HepG2 (cell line): Measurements from ENCODE around the gene PDE4D. TPM values are rescaled to one million over a fixed set of nuclear protein-coding genes. Genes with fewer than 3 reads are reported as not detected.

Experiments used
- ATAC-seq: fragments of 200-7000 bp; cut with Tn5 transposase; 3 replicates; pipeline ENCODE4 v1.9.1; 2020; ENCODE audit warnings: mild to moderate bottlenecking, moderate library complexity
- BruUV-seq: library from RNA; stranded (reverse); fragments of 400-500 nt; replicated peaks from 2 replicates; lab custom pipeline; 2021; lab: Mats Ljungman, UMichigan
- CTCF ChIA-PET: fragments of 300-600 bp; formaldehyde crosslinking; extraction: SDS; loops from one replicate; lab custom pipeline; 2021; ENCODE audit warnings: low total read pairs, inconsistent platforms, low intra/inter-chr PET ratio; lab: Yijun Ruan, JAX
- POLR2A ChIA-PET: fragments of 350-600 bp; sonication (Branson Sonifier 250); formaldehyde crosslinking; loops from one replicate; lab custom pipeline; 2020; ENCODE audit warnings: antibody characterized with exemption, inconsistent platforms; lab: Yijun Ruan, JAX
- DNase-seq: peaks from one replicate; pipeline ENCODE4 v3.0.0-alpha.2; 2015; ENCODE audit warnings: low spot score
- FAIRE-seq: peaks from 3 replicates; lab custom pipeline; 2011; peaks lifted over from hg19 to GRCh38; lab: Jason Lieb, UNC
- H2AFZ ChIP-seq: one replicate; pipeline ENCODE4 v1.6.1; 2011; ENCODE audit warnings: low read length, inconsistent platforms
- H3K27ac ChIP-seq: fragments of 300-600 bp; 3 replicates; pipeline ENCODE4 v1.8.0; 2011; ENCODE audit warnings: mixed run types, mild to moderate bottlenecking, mixed read lengths, low read length, inconsistent platforms; ENCODE audit not compliant: insufficient read depth; ENCODE audit errors: extremely low read length
- H3K27me3 ChIP-seq, 2 experiments: fragments of 200-600 bp in 1 of 2; 2 replicates in 1 of 2; 3 replicates in 1 of 2; pipeline versions ENCODE4 v1.6.0 to v1.8.0; 2011; ENCODE audit warnings: low read length in 2 of 2, mild to moderate bottlenecking in 2 of 2, moderate library complexity in 2 of 2, inconsistent platforms in 1 of 2; ENCODE audit not compliant: insufficient read depth in 2 of 2, control insufficient read depth in 1 of 2
- H3K36me3 ChIP-seq, 2 experiments: fragments of 200-600 bp in 1 of 2; replicated peaks in 1 of 2; 2 replicates in 1 of 2; 3 replicates in 1 of 2; pipeline versions ENCODE4 v1.5.1 to v1.8.0; 2011; ENCODE audit warnings: low read length in 2 of 2, inconsistent platforms in 1 of 2; ENCODE audit not compliant: insufficient read depth in 2 of 2, control insufficient read depth in 1 of 2
- H3K4me1 ChIP-seq: 2 replicates; pipeline ENCODE4 v1.5.1; 2012; ENCODE audit warnings: low read length, inconsistent platforms; ENCODE audit not compliant: insufficient read depth
- H3K4me2 ChIP-seq: 2 replicates; pipeline ENCODE4 v1.6.0; 2011; ENCODE audit warnings: low read depth, low read length, inconsistent platforms
- H3K4me3 ChIP-seq, 3 experiments: fragments of 200-600 bp in 1 of 3; sonication (generic), shearing (Covaris generic) in 1 of 3; replicated peaks in 1 of 3; 2 replicates each; pipeline ENCODE4 v1.5.1; 2011 to 2016; ENCODE audit warnings: low read length in 3 of 3, inconsistent platforms in 2 of 3, low read depth in 2 of 3, mild to moderate bottlenecking in 2 of 3, control low read depth in 1 of 3, mixed read lengths in 1 of 3; ENCODE audit not compliant: insufficient read depth in 1 of 3
- H3K79me2 ChIP-seq: one replicate; pipeline ENCODE4 v1.6.1; 2011; ENCODE audit warnings: low read length, inconsistent platforms; ENCODE audit not compliant: insufficient read depth
- H3K9ac ChIP-seq: 2 replicates; pipeline ENCODE4 v1.6.0; 2011; ENCODE audit warnings: mild to moderate bottlenecking, low read depth, low read length, inconsistent platforms; ENCODE audit not compliant: insufficient read depth
- H3K9me3 ChIP-seq: 2 replicates; pipeline ENCODE4 v1.5.1; 2012; ENCODE audit warnings: mild to moderate bottlenecking, low read length
- H4K20me1 ChIP-seq: 2 replicates; pipeline ENCODE4 v1.6.0; 2011; ENCODE audit warnings: inconsistent platforms, mild to moderate bottlenecking, low read length, moderate library complexity; ENCODE audit not compliant: insufficient read depth
- CBX2 ChIP-seq, 2 experiments: fragments of 200-600 bp in 1 of 2; sonication (generic); formaldehyde crosslinking in 1 of 2; IDR thresholded peaks; 2 replicates each; pipeline versions ENCODE4 v1.7.0 to v1.8.1; 2018 to 2022; ENCODE audit warnings: low read depth in 2 of 2, low read length in 1 of 2, mild to moderate bottlenecking in 1 of 2, missing genetic modification reagents in 1 of 2
- CREB3 ChIP-seq: sonication (generic); formaldehyde crosslinking; IDR thresholded peaks from 2 replicates; pipeline ENCODE4 v1.5.0; 2020; ENCODE audit warnings: missing genetic modification reagents
- ERF ChIP-seq: IDR thresholded peaks from 2 replicates; pipeline ENCODE4 v1.6.1; 2018; ENCODE audit warnings: missing biosample characterization, missing genetic modification reagents
- KAT7 ChIP-seq: IDR thresholded peaks from 2 replicates; pipeline ENCODE4 v1.6.1; 2018; ENCODE audit warnings: borderline replicate concordance, missing compliant biosample characterization
- PLRG1 ChIP-seq: fragments of 450-650 bp; conservative IDR thresholded peaks from 2 replicates; pipeline ENCODE4 v1.6.1; 2016
- SMYD3 ChIP-seq: sonication (generic); formaldehyde crosslinking; IDR thresholded peaks from 2 replicates; pipeline ENCODE4 v1.8.1; 2023; ENCODE audit warnings: mild to moderate bottlenecking, missing genetic modification reagents
- ZFAT ChIP-seq: sonication (generic); formaldehyde crosslinking; conservative IDR thresholded peaks from 2 replicates; pipeline ENCODE4 v1.8.1; 2023; ENCODE audit warnings: missing genetic modification reagents, inconsistent platforms
- ZNF761 ChIP-seq: sonication (generic); formaldehyde crosslinking; conservative IDR thresholded peaks from 2 replicates; pipeline ENCODE4 v1.4.0; 2020; ENCODE audit warnings: mild to moderate bottlenecking, missing genetic modification reagents
- WGBS: methylation state at CpG from one replicate; pipeline ENCODE4 v1.1.6; 2017; ENCODE audit warnings: low lambda C conversion rate; 5-methylcytosine and 5-hydroxymethylcytosine counted together
- in situ Hi-C: cut with HindIII; loops from 2 replicates; pipeline ENCODE4 v1.10.0; 2017; ENCODE audit warnings: low pct_unique_long_range_greater_than_20kb; ENCODE audit not compliant: extremely low pct_ligation_motif_present
- intact Hi-C: fragments of 100-400 bp; cut with micrococcal nuclease; formaldehyde crosslinking; loops from one replicate; pipeline ENCODE4 v1.10.0; 2022; ENCODE audit not compliant: unreplicated experiment
- polyA plus RNA-seq, 8 experiments: library from polyadenylated mRNA; depleted of rRNA in 3 of 8; stranded (reverse) in 7 of 8; unstranded in 1 of 8; fragments of >200 nt; fragmentation: Illumina TruSeq in 4 of 8; extraction: Trizol in 4 of 8; gene quantifications; 2 replicates each; pipeline versions ENCODE4 v1.2.1 to v1.2.3, GENCODE V29; 2011 to 2016; ENCODE audit warnings: low read depth in 4 of 8, missing spikeins in 1 of 8, mixed read lengths in 1 of 8; ENCODE audit not compliant: insufficient read depth in 1 of 8
- total RNA-seq, 5 experiments: library from RNA; depleted of rRNA; stranded (reverse); fragments of >200 nt; fragmentation: Illumina TruSeq; extraction: Trizol; gene quantifications; 2 replicates each; pipeline ENCODE4 v1.2.3, GENCODE V29; 2016; ENCODE audit warnings: low read depth in 1 of 5

Gene PDE4D
- total and polyA plus RNA-seq, 2 of the 13 experiments (the other 11 are each of a cell fraction or from before 2014, with no cell fraction given) = 7.0 to 12.2 TPM

GRCh38 chr5:59873113-59873512 lies 20.4 kb downstream of the PDE4D start:
- Histone ChIP-seq H3K36me3 (no peaks in the 10 kb centered on the region), H3K9me3 (no peaks in the 10 kb centered on the region), H3K27me3 (no peaks in the 10 kb centered on the region; a peak in 1 of 5 replicates), H3K27ac (no peak overlapping the region), H2AFZ (no peak overlapping the region), H3K4me2 (no peak overlapping the region), H3K4me1 (no peaks in the 10 kb centered on the region), H3K4me3 (no peak overlapping the region), H3K79me2 (no peaks in the 10 kb centered on the region), H3K9ac (no peak overlapping the region), H4K20me1 (no peaks in the 10 kb centered on the region)
- in situ Hi-C loops (no loop called here), intact Hi-C loops (loop anchor here (5.0 kb wide), 1 partner anchor 384 kb away; no protein-coding TSS in a partner anchor)
- ChIA-PET CTCF (no interaction called here), POLR2A (no interaction called here)
- 38% methylated on average over 1 of the region's 2 CpGs for whole genome bisulfite sequencing
- no peak for ATAC-seq
- no peak for DNase-seq
- no TSS peak for BruUV-seq
- FAIRE-seq = no peak
- TF ChIP-seq KAT7 (CRISPR knock-in tag) (no peak), CBX2 (IDR thresholded peaks at IDR 0.05; ENCODE audit: low read depth, low read length) (no peak), CBX2 (CRISPR knock-in tag; IDR thresholded peaks at IDR 0.05; ENCODE audit: low read depth) (no peak), ZNF761 (no peak), ZFAT (CRISPR knock-in tag) (no peak)

DNA sequence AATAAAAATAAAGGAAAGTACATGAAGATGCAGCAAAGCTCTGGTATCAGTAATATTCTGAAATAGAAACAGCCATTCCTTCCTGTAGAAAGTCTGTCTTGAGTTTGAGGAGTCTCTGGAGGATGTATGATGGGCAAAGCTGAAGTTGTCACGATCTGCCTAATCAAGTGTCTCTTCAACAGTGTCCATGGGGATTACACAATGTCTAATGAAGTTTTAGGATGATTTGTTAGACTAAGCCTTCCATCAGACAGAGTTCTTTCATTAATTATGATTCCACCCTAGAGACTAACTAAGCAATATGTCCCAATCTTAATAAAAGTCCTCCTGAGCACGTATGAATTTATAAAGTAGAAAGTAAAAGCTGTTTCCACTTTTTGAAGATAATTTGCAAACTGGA lies 26.9 kb downstream of the PDE4D start:
- no peak for FAIRE-seq
- in situ Hi-C loops (no loop called here), intact Hi-C loops (no loop called here)
- no peak overlapping the region for H3K4me2 ChIP-seq
- H3K4me1 ChIP-seq = no peaks in the 10 kb centered on the region
- H3K27ac ChIP-seq = no peak overlapping the region
- TF ChIP-seq CREB3 (CRISPR knock-in tag) = no peak
- TF ChIP-seq SMYD3 (CRISPR knock-in tag) = no peak
- TF ChIP-seq ERF = no peak
- TF ChIP-seq PLRG1 = no peak
- no peak overlapping the region for H3K4me3 ChIP-seq
- no peak for DNase-seq
- H3K27me3 ChIP-seq = no peaks in the 10 kb centered on the region
- CTCF ChIA-PET = no interaction called here
- no TSS peak for BruUV-seq
- H3K36me3 ChIP-seq = no peaks in the 10 kb centered on the region
- H3K79me2 ChIP-seq = no peaks in the 10 kb centered on the region
- no peak for ATAC-seq
- WGBS = 85% methylated on average over 1 of the region's 2 CpGs
- H2AFZ ChIP-seq = no peak overlapping the region
- POLR2A ChIA-PET = no interaction called here
- H3K9ac ChIP-seq = no peak overlapping the region
- H4K20me1 ChIP-seq = no peaks in the 10 kb centered on the region
- no peaks in the 10 kb centered on the region for H3K9me3 ChIP-seq
